HepG2 (cell line): Measurements from ENCODE around the gene UTRN. TPM values are rescaled to one million over a fixed set of nuclear protein-coding genes. Genes with fewer than 3 reads are reported as not detected.

Source experiments
- ATAC-seq: fragments of 200-7000 bp; cut with Tn5 transposase; 3 replicates; pipeline ENCODE4 v1.9.1; 2020; ENCODE audit warnings: mild to moderate bottlenecking, moderate library complexity
- BruUV-seq: library from RNA; stranded (reverse); fragments of 400-500 nt; replicated peaks from 2 replicates; lab custom pipeline; 2021; lab: Mats Ljungman, UMichigan
- CTCF ChIA-PET: fragments of 300-600 bp; formaldehyde crosslinking; extraction: SDS; loops from one replicate; lab custom pipeline; 2021; ENCODE audit warnings: low total read pairs, inconsistent platforms, low intra/inter-chr PET ratio; lab: Yijun Ruan, JAX
- POLR2A ChIA-PET: fragments of 350-600 bp; sonication (Branson Sonifier 250); formaldehyde crosslinking; loops from one replicate; lab custom pipeline; 2020; ENCODE audit warnings: antibody characterized with exemption, inconsistent platforms; lab: Yijun Ruan, JAX
- DNase-seq: peaks from one replicate; pipeline ENCODE4 v3.0.0-alpha.2; 2015; ENCODE audit warnings: low spot score
- FAIRE-seq: peaks from 3 replicates; lab custom pipeline; 2011; peaks lifted over from hg19 to GRCh38; lab: Jason Lieb, UNC
- H2AFZ ChIP-seq: one replicate; pipeline ENCODE4 v1.6.1; 2011; ENCODE audit warnings: low read length, inconsistent platforms
- H3K27ac ChIP-seq: fragments of 300-600 bp; 3 replicates; pipeline ENCODE4 v1.8.0; 2011; ENCODE audit warnings: mixed run types, mild to moderate bottlenecking, mixed read lengths, low read length, inconsistent platforms; ENCODE audit not compliant: insufficient read depth; ENCODE audit errors: extremely low read length
- H3K27me3 ChIP-seq, 2 experiments: fragments of 200-600 bp in 1 of 2; 2 replicates in 1 of 2; 3 replicates in 1 of 2; pipeline versions ENCODE4 v1.6.0 to v1.8.0; 2011; ENCODE audit warnings: low read length in 2 of 2, mild to moderate bottlenecking in 2 of 2, moderate library complexity in 2 of 2, inconsistent platforms in 1 of 2; ENCODE audit not compliant: insufficient read depth in 2 of 2, control insufficient read depth in 1 of 2
- H3K36me3 ChIP-seq, 2 experiments: fragments of 200-600 bp in 1 of 2; replicated peaks in 1 of 2; 2 replicates in 1 of 2; 3 replicates in 1 of 2; pipeline versions ENCODE4 v1.5.1 to v1.8.0; 2011; ENCODE audit warnings: low read length in 2 of 2, inconsistent platforms in 1 of 2; ENCODE audit not compliant: insufficient read depth in 2 of 2, control insufficient read depth in 1 of 2
- H3K4me1 ChIP-seq: 2 replicates; pipeline ENCODE4 v1.5.1; 2012; ENCODE audit warnings: low read length, inconsistent platforms; ENCODE audit not compliant: insufficient read depth
- H3K4me2 ChIP-seq: 2 replicates; pipeline ENCODE4 v1.6.0; 2011; ENCODE audit warnings: low read depth, low read length, inconsistent platforms
- H3K4me3 ChIP-seq, 3 experiments: fragments of 200-600 bp in 1 of 3; sonication (generic), shearing (Covaris generic) in 1 of 3; replicated peaks in 1 of 3; 2 replicates each; pipeline ENCODE4 v1.5.1; 2011 to 2016; ENCODE audit warnings: low read length in 3 of 3, inconsistent platforms in 2 of 3, low read depth in 2 of 3, mild to moderate bottlenecking in 2 of 3, control low read depth in 1 of 3, mixed read lengths in 1 of 3; ENCODE audit not compliant: insufficient read depth in 1 of 3
- H3K79me2 ChIP-seq: one replicate; pipeline ENCODE4 v1.6.1; 2011; ENCODE audit warnings: low read length, inconsistent platforms; ENCODE audit not compliant: insufficient read depth
- H3K9ac ChIP-seq: 2 replicates; pipeline ENCODE4 v1.6.0; 2011; ENCODE audit warnings: mild to moderate bottlenecking, low read depth, low read length, inconsistent platforms; ENCODE audit not compliant: insufficient read depth
- H3K9me3 ChIP-seq: 2 replicates; pipeline ENCODE4 v1.5.1; 2012; ENCODE audit warnings: mild to moderate bottlenecking, low read length
- H4K20me1 ChIP-seq: 2 replicates; pipeline ENCODE4 v1.6.0; 2011; ENCODE audit warnings: inconsistent platforms, mild to moderate bottlenecking, low read length, moderate library complexity; ENCODE audit not compliant: insufficient read depth
- AKAP8 ChIP-seq: sonication (generic); formaldehyde crosslinking; IDR thresholded peaks from 2 replicates; pipeline ENCODE4 v1.5.1; 2020; ENCODE audit warnings: mild to moderate bottlenecking, missing genetic modification reagents
- ATF1 ChIP-seq: IDR thresholded peaks from 2 replicates; pipeline ENCODE4 v1.6.1; 2016; ENCODE audit warnings: mild to moderate bottlenecking, control low read depth
- FOSL1 ChIP-seq: sonication (generic); formaldehyde crosslinking; IDR thresholded peaks from 2 replicates; pipeline ENCODE4 v1.9.0; 2021; ENCODE audit warnings: missing genetic modification reagents, borderline replicate concordance
- HOMEZ ChIP-seq: IDR thresholded peaks from 2 replicates; pipeline ENCODE4 v1.6.1; 2016; ENCODE audit warnings: low read depth
- JARID2 ChIP-seq: sonication (generic); formaldehyde crosslinking; IDR thresholded peaks from 2 replicates; pipeline ENCODE4 v1.8.1; 2023; ENCODE audit warnings: missing genetic modification reagents, inconsistent platforms; ENCODE audit not compliant: insufficient replicate concordance
- JUNB ChIP-seq: sonication (generic); formaldehyde crosslinking; IDR thresholded peaks from 2 replicates; pipeline ENCODE4 v1.8.0; 2022; ENCODE audit warnings: missing genetic modification reagents, mild to moderate bottlenecking, borderline replicate concordance
- KMT2A ChIP-seq: sonication (generic); formaldehyde crosslinking; IDR thresholded peaks from 2 replicates; pipeline ENCODE4 v1.4.0; 2020; ENCODE audit warnings: missing genetic modification reagents
- MXD3 ChIP-seq: IDR thresholded peaks from 2 replicates; pipeline ENCODE4 v1.6.1; 2016; ENCODE audit warnings: mild to moderate bottlenecking, missing biosample characterization, missing genetic modification reagents
- REXO4 ChIP-seq: sonication (generic); formaldehyde crosslinking; IDR thresholded peaks from 2 replicates; pipeline ENCODE4 v1.8.0; 2022; ENCODE audit warnings: missing genetic modification reagents, mild to moderate bottlenecking, borderline replicate concordance
- SALL1 ChIP-seq: sonication (generic); formaldehyde crosslinking; IDR thresholded peaks from 2 replicates; pipeline ENCODE4 v1.8.0; 2022; ENCODE audit warnings: mild to moderate bottlenecking, missing genetic modification reagents
- SIX4 ChIP-seq: sonication (generic); formaldehyde crosslinking; IDR thresholded peaks from 2 replicates; pipeline ENCODE4 v1.4.0; 2020; ENCODE audit warnings: missing genetic modification reagents
- ZBTB2 ChIP-seq: sonication (generic); formaldehyde crosslinking; IDR thresholded peaks from 2 replicates; pipeline ENCODE4 v1.8.0; 2022; ENCODE audit warnings: low read depth, missing genetic modification reagents
- ZNF260 ChIP-seq: sonication (generic); formaldehyde crosslinking; IDR thresholded peaks from 2 replicates; pipeline ENCODE4 v1.4.0; 2020; ENCODE audit warnings: missing genetic modification reagents, low read depth, mild to moderate bottlenecking, borderline replicate concordance
- ZNF367 ChIP-seq: sonication (generic); formaldehyde crosslinking; IDR thresholded peaks from 2 replicates; pipeline ENCODE4 v1.4.0; 2020; ENCODE audit warnings: missing genetic modification reagents, borderline replicate concordance
- ZNF383 ChIP-seq: sonication (generic); formaldehyde crosslinking; IDR thresholded peaks from 2 replicates; pipeline ENCODE4 v1.4.0; 2020; ENCODE audit warnings: missing genetic modification reagents, mild to moderate bottlenecking, borderline replicate concordance
- ZNF746 ChIP-seq: sonication (generic); formaldehyde crosslinking; IDR thresholded peaks from 2 replicates; pipeline ENCODE4 v1.8.0; 2022; ENCODE audit warnings: mild to moderate bottlenecking, missing genetic modification reagents
- ZNF839 ChIP-seq: sonication (generic); formaldehyde crosslinking; IDR thresholded peaks from 2 replicates; pipeline ENCODE4 v1.4.0; 2020; ENCODE audit warnings: missing genetic modification reagents, mild to moderate bottlenecking, borderline replicate concordance
- WGBS: methylation state at CpG from one replicate; pipeline ENCODE4 v1.1.6; 2017; ENCODE audit warnings: low lambda C conversion rate; 5-methylcytosine and 5-hydroxymethylcytosine counted together
- in situ Hi-C: cut with HindIII; loops from 2 replicates; pipeline ENCODE4 v1.10.0; 2017; ENCODE audit warnings: low pct_unique_long_range_greater_than_20kb; ENCODE audit not compliant: extremely low pct_ligation_motif_present
- intact Hi-C: fragments of 100-400 bp; cut with micrococcal nuclease; formaldehyde crosslinking; loops from one replicate; pipeline ENCODE4 v1.10.0; 2022; ENCODE audit not compliant: unreplicated experiment
- polyA plus RNA-seq, 8 experiments: library from polyadenylated mRNA; depleted of rRNA in 3 of 8; stranded (reverse) in 7 of 8; unstranded in 1 of 8; fragments of >200 nt; fragmentation: Illumina TruSeq in 4 of 8; extraction: Trizol in 4 of 8; gene quantifications; 2 replicates each; pipeline versions ENCODE4 v1.2.1 to v1.2.3, GENCODE V29; 2011 to 2016; ENCODE audit warnings: low read depth in 4 of 8, missing spikeins in 1 of 8, mixed read lengths in 1 of 8; ENCODE audit not compliant: insufficient read depth in 1 of 8
- total RNA-seq, 5 experiments: library from RNA; depleted of rRNA; stranded (reverse); fragments of >200 nt; fragmentation: Illumina TruSeq; extraction: Trizol; gene quantifications; 2 replicates each; pipeline ENCODE4 v1.2.3, GENCODE V29; 2016; ENCODE audit warnings: low read depth in 1 of 5
- TF ChIP-seq, protein P1 (sequence below): sonication (generic); formaldehyde crosslinking; conservative IDR thresholded peaks from 2 replicates; pipeline ENCODE4 v1.8.0; 2022; ENCODE audit warnings: mild to moderate bottlenecking, moderate library complexity, missing genetic modification reagents
- TF ChIP-seq, protein P2 (sequence below): sonication (generic); formaldehyde crosslinking; IDR thresholded peaks from 2 replicates; pipeline ENCODE4 v1.8.1; 2023; ENCODE audit warnings: mild to moderate bottlenecking, inconsistent platforms, moderate library complexity, missing genetic modification reagents, borderline replicate concordance

Gene UTRN
- total and polyA plus RNA-seq, 2 of the 13 experiments (the other 11 are each of a cell fraction or from before 2014, with no cell fraction given): 102 to 116 TPM

- intact Hi-C loops: no loop called here
- 93% methylated on average over 1 of the region's 1 CpG for WGBS
- Histone ChIP-seq H3K4me1 (peaks cover 94% of the 10 kb centered on the region), H3K4me2 (no peak overlapping the region), H2AFZ (no peak overlapping the region), H3K9me3 (no peaks in the 10 kb centered on the region), H3K36me3 (peaks cover 30 to 57% of the 10 kb centered on the region in 2 experiments), H3K79me2 (peaks cover 93% of the 10 kb centered on the region), H3K9ac (no peak overlapping the region), H3K27ac (no peak overlapping the region), H4K20me1 (peaks cover 9% of the 10 kb centered on the region), H3K4me3 (no peak overlapping the region), H3K27me3 (no peaks in the 10 kb centered on the region)
- in situ Hi-C loops: no loop called here
- no TSS peak for BruUV-seq
- DNase-seq: no peak
- no peak for ATAC-seq
- FAIRE-seq: no peak
- CTCF ChIA-PET: no interaction called here
- POLR2A ChIA-PET: no interaction called here
- TF ChIP-seq ZNF746 (CRISPR knock-in tag) (no peak), SALL1 (CRISPR knock-in tag) (0 out of 2 replicates have a peak, but pooled peaks have one; percentile 32), ZBTB2 (CRISPR knock-in tag) (no peak), AKAP8 (CRISPR knock-in tag) (peak; percentile 56; the same call in 1 of the 2 replicates), JARID2 (CRISPR knock-in tag) (no peak), SIX4 (no peak), REXO4 (CRISPR knock-in tag) (no peak), ATF1 (no peak), JUNB (no peak), MXD3 (CRISPR knock-in tag) (no peak), HOMEZ (no peak), FOSL1 (no peak), ZNF383 (CRISPR knock-in tag) (no peak), ZNF367 (no peak), KMT2A (CRISPR knock-in tag) (0 out of 2 replicates have a peak, but pooled peaks have one; percentile 19), ZNF839 (no peak), ZNF260 (no peak)
- TF ChIP-seq, protein P1, sequence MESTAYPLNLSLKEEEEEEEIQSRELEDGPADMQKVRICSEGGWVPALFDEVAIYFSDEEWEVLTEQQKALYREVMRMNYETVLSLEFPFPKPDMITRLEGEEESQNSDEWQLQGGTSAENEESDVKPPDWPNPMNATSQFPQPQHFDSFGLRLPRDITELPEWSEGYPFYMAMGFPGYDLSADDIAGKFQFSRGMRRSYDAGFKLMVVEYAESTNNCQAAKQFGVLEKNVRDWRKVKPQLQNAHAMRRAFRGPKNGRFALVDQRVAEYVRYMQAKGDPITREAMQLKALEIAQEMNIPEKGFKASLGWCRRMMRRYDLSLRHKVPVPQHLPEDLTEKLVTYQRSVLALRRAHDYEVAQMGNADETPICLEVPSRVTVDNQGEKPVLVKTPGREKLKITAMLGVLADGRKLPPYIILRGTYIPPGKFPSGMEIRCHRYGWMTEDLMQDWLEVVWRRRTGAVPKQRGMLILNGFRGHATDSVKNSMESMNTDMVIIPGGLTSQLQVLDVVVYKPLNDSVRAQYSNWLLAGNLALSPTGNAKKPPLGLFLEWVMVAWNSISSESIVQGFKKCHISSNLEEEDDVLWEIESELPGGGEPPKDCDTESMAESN (CRISPR knock-in tag): no peak
- TF ChIP-seq, protein P2, sequence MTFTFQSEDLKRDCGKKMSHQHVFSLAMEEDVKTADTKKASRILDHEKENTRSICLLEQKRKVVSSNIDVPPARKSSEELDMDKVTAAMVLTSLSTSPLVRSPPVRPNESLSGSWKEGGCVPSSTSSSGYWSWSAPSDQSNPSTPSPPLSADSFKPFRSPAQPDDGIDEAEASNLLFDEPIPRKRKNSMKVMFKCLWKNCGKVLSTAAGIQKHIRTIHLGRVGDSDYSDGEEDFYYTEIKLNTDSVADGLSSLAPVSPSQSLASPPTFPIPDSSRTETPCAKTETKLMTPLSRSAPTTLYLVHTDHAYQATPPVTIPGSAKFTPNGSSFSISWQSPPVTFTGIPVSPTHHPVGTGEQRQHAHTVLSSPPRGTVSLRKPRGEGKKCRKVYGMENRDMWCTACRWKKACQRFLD: no peak
These were observed 20.4 kb downstream of the UTRN start for GRCh38 chr6:144305567-144305966.
